Stimulated activated CD8-positive, alpha-beta memory T cell treated with anti-CD3 and anti-CD28 coated beads, Interleukin-4, amount 100 ng/mL, for 1 hour (primary cell): ENCODE data around the gene CAPN2.
"Not testable (repeated sequence)": the region's sequence is repeated elsewhere in the genome, so short reads cannot be mapped to it uniquely, and the experiment has no call there.

Experiments
- DNase-seq, 2 donors: peaks; one replicate each; pipeline ENCODE4 v3.0.0-alpha.2; 2020; ENCODE audit warnings: low read depth in 2 of 2, low spot score in 1 of 2

The CAPN2 gene

DNA sequence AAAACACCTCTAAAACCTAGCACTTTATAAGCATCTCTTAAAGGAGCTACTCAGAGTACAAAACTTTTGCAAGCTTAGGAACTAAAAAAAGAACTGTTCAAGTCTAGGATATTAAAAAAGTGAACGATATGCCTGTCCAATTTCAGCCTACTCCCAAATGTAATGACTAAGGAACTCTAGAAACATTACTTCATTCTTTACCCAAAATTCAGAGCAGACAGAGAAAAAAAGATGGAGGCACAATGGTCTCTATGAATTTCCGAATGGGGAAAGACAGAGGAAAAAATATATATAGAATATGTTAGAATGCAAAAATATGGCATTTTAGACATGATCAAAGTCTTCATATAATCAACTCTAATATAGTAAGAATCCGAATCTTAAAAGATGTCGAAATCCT lies 72.2 kb downstream of the CAPN2 start:
- no peak for DNase-seq

- no peak for DNase-seq
These were observed 73.5 kb downstream of the CAPN2 start for GRCh38 chr1:223785808-223786207.

DNA sequence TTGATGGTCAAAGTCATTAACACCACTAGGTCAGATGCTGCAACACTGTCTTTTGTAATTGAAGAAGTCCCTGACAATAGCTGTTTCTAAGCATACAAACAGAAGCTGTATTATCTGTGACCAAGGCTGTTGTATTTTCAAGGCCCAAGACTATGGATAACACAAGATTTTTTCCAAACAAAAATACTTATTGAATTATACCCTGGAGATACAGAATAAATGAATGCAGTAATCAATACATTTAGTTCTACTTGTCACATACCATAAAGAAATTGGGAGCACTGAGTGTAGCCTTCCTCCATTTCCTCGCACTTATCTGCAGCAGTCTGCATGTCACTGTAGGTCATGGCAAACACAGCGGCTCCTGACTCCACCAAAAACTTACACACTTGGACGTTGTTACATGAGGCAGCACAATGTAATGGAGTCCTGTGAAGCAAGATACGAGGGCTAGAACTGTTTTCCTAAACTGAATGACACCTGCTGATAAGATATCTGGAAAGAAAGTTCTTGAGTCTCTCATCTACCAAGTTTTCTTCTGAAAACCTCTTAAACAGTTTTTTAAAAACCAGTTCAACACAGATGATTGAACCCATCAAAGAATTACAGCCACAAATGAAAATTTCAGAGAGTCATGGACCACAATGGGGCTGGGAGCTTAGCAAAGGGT lies 76.5 kb downstream of the CAPN2 start:
- DNase-seq, result no peak

- no peak for DNase-seq
These were observed 79.7 kb downstream of the CAPN2 start for GRCh38 chr1:223792046-223792445.

DNA sequence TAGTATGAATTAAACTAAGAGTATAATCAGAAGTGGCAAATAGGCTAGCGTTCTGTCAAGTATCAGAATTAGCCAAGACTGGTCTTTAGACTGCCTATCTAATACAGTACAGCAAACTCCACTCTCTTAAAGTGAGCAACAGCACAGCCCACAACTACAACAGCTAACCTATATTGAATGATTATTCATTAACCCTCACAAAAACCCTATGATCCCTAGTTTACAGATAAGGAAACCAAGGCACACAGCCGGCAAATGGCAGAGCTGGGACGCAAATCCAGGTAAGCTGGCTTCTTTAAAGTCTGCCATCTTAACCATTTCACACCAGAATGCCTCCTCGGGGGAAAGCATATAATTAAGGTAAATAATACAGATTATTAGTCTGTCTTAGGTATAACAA lies 81.4 kb downstream of the CAPN2 start:
- DNase-seq, result no peak

- no peak for DNase-seq
These were observed 82.0 kb downstream of the CAPN2 start for GRCh38 chr1:223794136-223794880.

GRCh38 chr1:223796210-223796609 lies 83.9 kb downstream of the CAPN2 start:
- no peak for DNase-seq

DNA sequence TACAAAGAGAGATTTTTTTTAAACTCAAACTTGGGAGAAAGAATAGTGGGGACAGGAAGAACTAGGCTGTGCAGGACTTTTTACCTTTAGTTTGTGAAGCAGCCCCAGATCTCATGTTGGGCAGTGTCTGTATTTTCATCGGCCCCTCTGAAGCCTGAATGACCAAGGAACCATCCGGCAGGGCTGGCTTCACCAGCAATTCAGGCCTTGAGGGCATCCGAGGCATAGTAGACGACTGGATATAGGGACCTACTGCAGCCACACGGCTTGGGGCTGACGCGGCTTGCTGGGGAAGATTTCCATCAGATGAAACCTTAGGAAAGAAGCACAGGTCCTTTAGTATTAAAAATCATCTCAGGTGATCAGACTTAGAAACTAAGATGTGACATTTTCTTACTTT lies 89.7 kb downstream of the CAPN2 start:
- DNase-seq, result no peak

- no peak for DNase-seq
These were observed 90.3 kb downstream of the CAPN2 start for GRCh38 chr1:223802602-223803001.

DNA sequence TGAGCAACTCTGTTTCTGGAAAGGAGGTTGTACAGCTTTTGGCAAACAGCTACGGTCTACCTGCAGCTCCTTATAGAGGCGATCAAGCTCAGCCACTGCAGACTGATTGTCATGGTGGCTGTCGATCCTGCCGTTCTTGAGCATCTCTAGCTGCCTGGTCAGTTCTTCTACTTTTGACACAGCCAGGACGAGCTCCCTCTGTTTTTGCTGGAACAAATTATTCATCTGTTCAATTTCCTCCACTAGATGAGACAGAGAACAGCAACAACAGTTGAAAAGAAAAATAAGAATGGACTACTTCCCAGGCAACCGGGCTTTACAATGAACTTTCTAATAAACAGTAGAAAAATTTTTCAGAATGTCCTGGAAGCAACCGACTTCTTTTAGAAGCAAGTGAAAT lies 90.9 kb downstream of the CAPN2 start:
- no peak for DNase-seq

DNA sequence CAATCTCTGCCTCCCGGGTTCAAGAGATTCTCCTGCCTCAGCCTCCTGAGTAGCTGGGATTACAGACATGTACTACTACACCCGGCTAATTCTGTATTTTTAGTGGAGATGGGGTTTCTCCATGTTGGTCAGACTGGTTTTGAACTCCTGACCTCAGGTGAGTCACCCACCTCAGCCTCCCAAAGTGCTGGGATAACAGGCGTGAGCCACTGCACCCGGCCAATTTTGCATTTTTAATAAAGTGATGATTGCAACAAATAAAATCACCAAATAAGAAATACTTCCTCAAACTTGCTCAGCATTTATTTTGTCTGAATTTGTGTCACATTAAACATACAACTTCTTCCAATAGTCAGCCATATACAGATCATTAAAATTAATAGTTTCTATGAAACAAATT lies 97.6 kb downstream of the CAPN2 start:
- DNase-seq, result not testable (repeated sequence)

- DNase-seq, result no peak
These were observed 98.2 kb downstream of the CAPN2 start for GRCh38 chr1:223810586-223810985.

DNA sequence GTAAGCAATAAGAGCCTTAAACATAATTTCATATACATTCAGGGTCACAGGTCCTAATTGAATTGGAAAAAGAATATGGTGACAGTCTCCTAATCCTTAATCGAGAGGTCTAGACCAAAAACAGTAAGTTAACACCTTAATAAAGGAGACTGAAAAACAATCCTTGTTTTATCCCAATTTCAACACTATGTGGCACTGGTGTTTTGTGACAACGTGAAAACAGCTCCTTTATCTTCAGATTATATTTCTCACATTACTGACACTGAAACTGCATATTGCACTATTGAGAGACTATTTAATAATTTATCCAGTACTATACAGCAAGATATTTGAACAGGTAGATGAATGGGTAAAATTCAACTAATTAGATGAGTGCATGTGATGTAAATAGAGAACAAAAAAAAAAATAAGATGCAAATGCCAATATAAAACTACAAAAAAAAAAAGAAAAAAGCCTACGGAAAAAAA lies 99.3 kb downstream of the CAPN2 start:
- no peak for DNase-seq

- no peak for DNase-seq
These were observed 101.3 kb downstream of the CAPN2 start for GRCh38 chr1:223813645-223814044.

GRCh38 chr1:223815020-223815853 lies 102.9 kb downstream of the CAPN2 start:
- DNase-seq, result no peak

GRCh38 chr1:223815865-223816264 lies 103.5 kb downstream of the CAPN2 start:
- DNase-seq, result no peak

DNA sequence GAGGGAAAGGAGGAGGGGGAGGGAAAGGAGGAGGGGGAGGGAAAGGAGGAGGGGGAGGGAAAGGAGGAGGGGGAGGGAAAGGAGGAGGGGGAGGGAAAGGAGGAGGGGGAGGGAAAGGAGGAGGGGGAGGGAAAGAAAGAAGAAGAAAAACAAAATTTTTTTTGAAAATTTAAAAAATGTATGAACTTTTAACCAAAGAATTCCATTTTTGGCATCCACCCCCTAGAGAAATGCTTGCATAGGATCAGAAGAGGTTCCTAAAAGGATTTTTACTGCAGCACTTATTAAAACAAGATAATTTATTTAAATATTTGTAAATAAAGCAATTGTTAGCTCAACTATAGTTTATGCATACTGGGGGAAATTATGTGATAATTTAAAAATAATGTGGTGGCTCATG lies 104.9 kb downstream of the CAPN2 start:
- DNase-seq, result not testable (repeated sequence)

GRCh38 chr1:223819730-223820514 lies 107.6 kb downstream of the CAPN2 start:
- DNase-seq, result no peak

GRCh38 chr1:223820515-223820858 lies 108.1 kb downstream of the CAPN2 start:
- DNase-seq, result no peak

DNA sequence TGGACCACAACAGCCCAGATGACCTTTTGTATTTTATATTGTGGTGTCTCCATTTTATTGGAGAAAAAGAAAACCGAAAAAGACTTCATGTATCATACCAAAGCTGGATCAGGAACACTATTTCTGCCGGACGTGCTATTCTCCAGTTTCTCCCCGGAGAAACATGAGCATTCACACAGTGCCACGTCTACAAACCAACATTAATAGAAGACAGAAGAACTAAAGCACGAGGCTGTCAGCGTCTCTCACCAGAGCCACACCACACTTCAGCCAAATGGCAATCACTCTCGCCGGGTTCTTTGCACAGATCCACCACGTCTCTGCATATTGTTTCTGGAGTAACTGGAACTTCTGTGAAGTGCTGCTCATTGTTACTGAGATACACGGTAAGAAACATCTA lies 108.6 kb downstream of the CAPN2 start:
- no peak for DNase-seq

DNA sequence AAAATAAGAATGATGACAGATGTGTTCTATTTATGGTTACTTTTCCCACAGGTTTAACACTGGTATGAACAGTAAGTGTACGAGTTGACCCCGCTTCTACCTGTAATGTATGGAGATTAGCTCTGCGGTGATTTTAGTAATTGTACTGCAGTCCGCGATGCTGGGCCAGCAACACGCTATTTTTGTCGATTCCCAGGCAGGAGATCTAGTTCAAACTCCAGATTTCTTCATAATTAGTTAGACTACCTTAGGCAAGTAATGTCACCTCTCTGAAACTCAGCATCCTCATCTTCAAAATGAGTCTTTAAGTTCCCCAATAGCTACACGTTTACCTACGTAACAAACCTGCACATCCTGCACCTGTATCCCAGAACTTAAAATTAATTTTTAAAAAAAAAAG lies 111.9 kb downstream of the CAPN2 start:
- DNase-seq, result no peak
